Left lung (tissue), 10 donors: ENCODE results near the gene NSRP1. TPM values are rescaled to one million over a fixed set of nuclear protein-coding genes. Genes with fewer than 3 reads are reported as not detected.

ENCODE experiments used
- ATAC-seq: fragments of 200-7000 bp; cut with Tn5 transposase; one replicate; pipeline ENCODE4 v1.9.1; 2020; ENCODE audit warnings: moderate library complexity
- DNase-seq, 4 donors: peaks; one replicate each; pipeline ENCODE4 v3.0.0-alpha.2; 2013 to 2020
- H3K27ac ChIP-seq, 2 donors: fragments of 200-600 bp; sonication (generic) in 1 of 2; one replicate each; pipeline versions ENCODE4 v1.5.0 to v1.8.0; 2020 to 2021
- H3K27me3 ChIP-seq, 2 donors: fragments of 200-600 bp; sonication (generic) in 1 of 2; one replicate each; pipeline versions ENCODE4 v1.5.0 to v1.8.0; 2020 to 2021
- H3K36me3 ChIP-seq, 2 donors: fragments of 200-600 bp; sonication (generic) in 1 of 2; one replicate each; pipeline versions ENCODE4 v1.5.0 to v1.8.0; 2020 to 2021
- H3K4me1 ChIP-seq, 2 donors: fragments of 200-600 bp; one replicate each; pipeline ENCODE4 v1.8.0; 2021
- H3K4me3 ChIP-seq, 2 donors: fragments of 200-600 bp; sonication (generic) in 1 of 2; one replicate each; pipeline versions ENCODE4 v1.5.0 to v1.8.0; 2020 to 2021; ENCODE audit warnings: mild to moderate bottlenecking in 1 of 2
- H3K9me3 ChIP-seq, 2 donors: fragments of 200-600 bp; sonication (generic) in 1 of 2; one replicate each; pipeline versions ENCODE4 v1.5.0 to v1.8.0; 2020 to 2021
- intact Hi-C, 2 donors: fragments of 100-400 bp; cut with DNase I; formaldehyde crosslinking; loops; one replicate each; pipeline versions ENCODE4 v1.11.2 to v1.14.2; 2022
- polyA plus RNA-seq, 6 donors: library from polyadenylated mRNA; unstranded; fragments of 120-200 nt; gene quantifications; one replicate each; pipeline ENCODE4 v1.2.1, GENCODE V29; 2013; ENCODE audit not compliant: insufficient read length in 6 of 6
- total RNA-seq, 2 donors: library from RNA; stranded (reverse); fragmentation: NEBNext Ultra II Directional; extraction: Animal tissue kit (Norgen Biotek cat#: 25700); gene quantifications; one replicate each; pipeline ENCODE4 v1.2.1, GENCODE V29; 2021
- TF ChIP-seq, protein P1 (sequence below), 2 donors: fragments of 200-600 bp; sonication (generic) in 1 of 2; IDR thresholded peaks; one replicate each; pipeline versions ENCODE4 v1.5.0 to v1.8.0; 2021; ENCODE audit warnings: antibody characterized with exemption in 2 of 2
- donor health status: DM: no; HTN: yes; CAD: no.
- donor health status: DM: no; HTN: no; CAD: no.

Gene NSRP1
- total and polyA plus RNA-seq, 8 donors, result 17.7 to 42.8 (median 38.9) TPM

DNA sequence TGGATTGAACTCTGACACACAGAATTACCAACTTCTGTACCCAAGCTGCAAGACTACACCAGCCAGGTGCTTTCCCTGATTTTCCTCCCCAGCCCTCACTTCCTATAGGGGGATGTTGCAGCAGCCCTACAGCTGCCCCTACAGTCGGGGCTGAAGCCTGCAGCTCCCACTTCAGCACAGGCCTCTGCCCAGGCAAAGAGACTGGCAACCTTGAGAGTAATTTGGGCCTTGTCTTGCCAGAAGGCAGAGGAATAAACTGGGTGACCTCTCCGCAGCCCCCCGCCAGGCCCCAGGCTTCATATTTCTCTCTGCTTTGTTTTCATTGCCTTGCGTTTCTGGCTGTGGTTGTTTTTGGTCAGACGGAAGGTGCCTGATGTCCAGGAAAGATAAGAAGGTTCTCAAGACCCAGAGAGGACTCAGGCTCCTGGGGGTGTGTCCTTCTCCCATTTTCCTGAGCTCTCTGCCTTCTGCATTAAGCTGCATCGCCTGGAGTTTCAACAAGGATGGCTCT lies 86.9 kb downstream of the NSRP1 start:
- no peak overlapping the region for H3K27ac ChIP-seq
- no peaks in the 10 kb centered on the region for H3K27me3 ChIP-seq
- H3K4me3 ChIP-seq, result no peak overlapping the region
- TF ChIP-seq, protein P1, sequence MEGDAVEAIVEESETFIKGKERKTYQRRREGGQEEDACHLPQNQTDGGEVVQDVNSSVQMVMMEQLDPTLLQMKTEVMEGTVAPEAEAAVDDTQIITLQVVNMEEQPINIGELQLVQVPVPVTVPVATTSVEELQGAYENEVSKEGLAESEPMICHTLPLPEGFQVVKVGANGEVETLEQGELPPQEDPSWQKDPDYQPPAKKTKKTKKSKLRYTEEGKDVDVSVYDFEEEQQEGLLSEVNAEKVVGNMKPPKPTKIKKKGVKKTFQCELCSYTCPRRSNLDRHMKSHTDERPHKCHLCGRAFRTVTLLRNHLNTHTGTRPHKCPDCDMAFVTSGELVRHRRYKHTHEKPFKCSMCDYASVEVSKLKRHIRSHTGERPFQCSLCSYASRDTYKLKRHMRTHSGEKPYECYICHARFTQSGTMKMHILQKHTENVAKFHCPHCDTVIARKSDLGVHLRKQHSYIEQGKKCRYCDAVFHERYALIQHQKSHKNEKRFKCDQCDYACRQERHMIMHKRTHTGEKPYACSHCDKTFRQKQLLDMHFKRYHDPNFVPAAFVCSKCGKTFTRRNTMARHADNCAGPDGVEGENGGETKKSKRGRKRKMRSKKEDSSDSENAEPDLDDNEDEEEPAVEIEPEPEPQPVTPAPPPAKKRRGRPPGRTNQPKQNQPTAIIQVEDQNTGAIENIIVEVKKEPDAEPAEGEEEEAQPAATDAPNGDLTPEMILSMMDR (IDR thresholded peaks at IDR 0.05), result no peak
- no peak for ATAC-seq
- no peaks in the 10 kb centered on the region for H3K9me3 ChIP-seq
- H3K36me3 ChIP-seq, result no peaks in the 10 kb centered on the region
- no peaks in the 10 kb centered on the region for H3K4me1 ChIP-seq
- intact Hi-C loops, result no loop called here
- DNase-seq, result no peak

DNA sequence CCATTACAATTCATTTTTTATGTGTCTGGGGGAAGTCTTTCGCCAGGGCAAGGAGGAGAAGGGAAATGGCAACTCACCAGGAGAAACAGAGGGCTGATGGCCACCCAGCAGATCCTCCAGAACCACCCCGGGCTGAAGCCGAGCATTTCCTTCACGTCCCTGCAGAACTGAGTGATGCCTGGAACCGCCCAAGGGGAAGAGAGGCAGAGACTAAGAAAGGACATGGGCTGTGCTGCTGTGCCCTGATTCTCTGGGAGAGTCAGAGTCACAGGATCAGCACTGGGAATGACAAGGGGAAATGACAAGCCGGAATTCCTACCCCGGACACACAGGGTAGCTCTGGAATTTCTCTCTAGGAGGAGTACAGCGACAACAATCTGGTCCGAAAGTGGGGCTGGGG lies 91.0 kb downstream of the NSRP1 start:
- Histone ChIP-seq H3K4me3 (no peak overlapping the region), H3K27ac (peak overlapping the region in 1 of 2 donors; percentile 28), H3K4me1 (no peaks in the 10 kb centered on the region), H3K27me3 (no peaks in the 10 kb centered on the region), H3K36me3 (no peaks in the 10 kb centered on the region), H3K9me3 (no peaks in the 10 kb centered on the region)
- TF ChIP-seq, protein P1 (IDR thresholded peaks at IDR 0.05), result no peak
- DNase-seq (no peak), ATAC-seq (no peak)
- intact Hi-C loops, result no loop called here

DNA sequence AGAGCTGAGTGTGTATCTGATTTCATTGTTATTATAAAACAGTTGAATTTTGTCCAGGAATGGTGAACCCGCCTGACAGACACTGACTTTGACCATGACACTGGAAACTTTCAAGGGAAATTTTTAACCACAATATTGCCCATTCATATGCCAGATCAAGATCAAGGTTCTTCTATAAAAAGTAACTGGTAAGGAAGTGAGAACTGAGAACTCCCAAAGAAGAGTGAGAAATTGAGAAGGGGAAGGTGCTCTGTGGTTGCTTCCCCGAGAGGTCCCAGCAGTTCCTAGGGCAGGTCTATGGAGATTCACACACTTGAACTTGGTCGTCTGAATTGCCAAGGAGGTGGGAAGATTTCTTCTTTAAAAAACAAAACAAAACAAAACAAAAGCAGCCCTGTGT lies 91.6 kb downstream of the NSRP1 start:
- Histone ChIP-seq H3K27ac (peak overlapping the region in 1 of 2 donors; percentile 28), H3K4me1 (no peaks in the 10 kb centered on the region), H3K4me3 (no peak overlapping the region), H3K36me3 (no peaks in the 10 kb centered on the region), H3K9me3 (no peaks in the 10 kb centered on the region), H3K27me3 (no peaks in the 10 kb centered on the region)
- no peak for DNase-seq
- TF ChIP-seq, protein P1 (IDR thresholded peaks at IDR 0.05), result no peak
- intact Hi-C loops, result no loop called here
- ATAC-seq, result no peak

DNA sequence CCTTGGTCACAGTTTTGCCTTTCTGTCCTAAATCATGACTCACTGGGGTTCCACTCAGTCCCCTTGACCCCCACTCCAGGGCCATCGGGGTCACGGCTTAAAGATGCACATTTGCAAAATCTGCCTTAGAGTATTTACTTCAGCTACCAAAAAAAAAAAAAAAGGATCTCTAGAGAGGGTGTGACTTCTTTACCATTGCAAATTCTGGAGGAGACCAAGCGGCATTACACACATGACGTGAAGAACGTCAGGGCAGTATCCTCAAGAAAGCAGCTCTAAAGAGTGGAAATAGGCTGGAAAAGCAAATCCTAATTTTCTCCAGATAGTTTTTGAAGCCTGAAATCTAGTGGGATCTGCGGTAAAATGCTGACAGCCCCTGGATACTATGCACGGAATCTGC lies 93.3 kb downstream of the NSRP1 start:
- no peaks in the 10 kb centered on the region for H3K27me3 ChIP-seq
- DNase-seq (no peak), ATAC-seq (no peak)
- no peaks in the 10 kb centered on the region for H3K9me3 ChIP-seq
- TF ChIP-seq, protein P1 (IDR thresholded peaks at IDR 0.05), result no peak
- intact Hi-C loops, result no loop called here
- H3K27ac ChIP-seq, result no peak overlapping the region
- no peaks in the 10 kb centered on the region for H3K4me1 ChIP-seq
- no peaks in the 10 kb centered on the region for H3K36me3 ChIP-seq
- no peak overlapping the region for H3K4me3 ChIP-seq

DNA sequence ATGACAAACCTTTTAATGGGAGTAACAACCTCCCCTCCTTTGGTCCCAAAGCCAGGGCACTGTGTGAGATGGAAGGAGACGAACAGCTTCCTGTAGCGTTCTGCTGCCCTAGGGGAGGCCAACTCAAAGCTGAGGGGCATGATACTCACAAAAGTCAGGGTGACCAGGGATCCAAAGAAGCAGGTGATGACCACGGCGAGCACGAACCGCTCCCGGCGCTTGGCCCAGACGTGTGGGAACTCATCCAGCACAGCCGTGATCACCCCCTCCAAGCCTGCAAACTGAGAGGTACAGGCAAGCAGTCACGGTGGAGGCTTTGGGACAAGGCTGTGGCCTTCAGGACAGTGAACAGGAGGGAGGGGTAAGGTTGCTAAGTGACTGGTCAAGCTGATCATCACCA lies 93.8 kb downstream of the NSRP1 start:
- no peaks in the 10 kb centered on the region for H3K27me3 ChIP-seq
- H3K4me1 ChIP-seq, result no peaks in the 10 kb centered on the region
- TF ChIP-seq, protein P1 (IDR thresholded peaks at IDR 0.05), result no peak
- H3K27ac ChIP-seq, result no peak overlapping the region
- ATAC-seq (no peak), DNase-seq (no peak)
- H3K36me3 ChIP-seq, result no peaks in the 10 kb centered on the region
- no peak overlapping the region for H3K4me3 ChIP-seq
- intact Hi-C loops, result no loop called here
- H3K9me3 ChIP-seq, result no peaks in the 10 kb centered on the region
